Muscle of back (tissue), 11 donors: ENCODE data around the gene CA12. TPM values are rescaled to one million over a fixed set of nuclear protein-coding genes. Genes with fewer than 3 reads are reported as not detected.
"Not testable (repeated sequence)": the region's sequence is repeated elsewhere in the genome, so short reads cannot be mapped to it uniquely, and the experiment has no call there.

Experiments used
- DNase-seq, 3 donors: peaks; one replicate each; pipeline versions ENCODE4 v3.0.0 to v3.0.0-alpha.2; 2013
- polyA plus RNA-seq, 10 donors: library from polyadenylated mRNA; unstranded; fragments of 120-200 nt; gene quantifications; one replicate each; pipeline ENCODE4 v1.2.1, GENCODE V29; 2013; ENCODE audit not compliant: insufficient read length in 10 of 10

The CA12 gene
- polyA plus RNA-seq, 10 donors: 0.39 to 1.9 (median 1.0) TPM

DNA sequence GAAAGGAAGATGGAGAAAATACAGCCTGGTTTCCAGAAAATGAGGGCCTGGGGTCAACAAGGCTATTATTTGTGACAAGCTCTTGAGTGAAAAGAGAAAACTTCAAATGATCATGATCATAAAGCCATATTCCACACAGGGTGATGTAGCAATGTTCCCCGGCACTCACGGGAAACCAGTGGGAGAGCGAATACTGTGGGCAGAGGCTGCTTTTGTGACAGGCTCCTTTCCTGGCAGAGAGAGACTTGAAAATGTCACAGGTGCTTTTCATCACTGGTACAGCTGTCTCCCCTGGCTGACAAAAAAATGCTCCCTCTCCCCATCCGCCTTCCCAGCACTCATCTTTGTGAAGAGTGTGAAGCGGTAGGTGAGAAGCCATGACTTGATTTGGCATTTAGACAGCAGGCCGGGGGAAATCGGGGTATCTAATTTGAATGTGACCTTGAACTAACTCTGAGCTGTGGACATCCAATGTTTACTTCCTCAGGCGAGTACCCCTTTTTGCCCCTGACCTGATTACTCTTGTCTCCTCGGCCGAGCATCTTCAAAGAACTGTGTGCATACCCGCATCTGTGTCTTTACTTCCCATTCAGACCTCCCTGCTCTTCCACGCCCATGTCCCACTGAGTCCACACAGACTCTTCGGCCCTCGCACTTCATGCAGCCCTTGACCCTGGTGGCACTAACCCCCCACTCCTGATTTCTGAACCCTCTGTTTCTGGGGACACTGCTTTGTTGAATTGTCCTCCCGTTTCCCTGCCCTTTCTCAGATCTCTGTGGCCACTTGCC is 23.2 kb downstream of the CA12 start:
- no peak for DNase-seq

DNA sequence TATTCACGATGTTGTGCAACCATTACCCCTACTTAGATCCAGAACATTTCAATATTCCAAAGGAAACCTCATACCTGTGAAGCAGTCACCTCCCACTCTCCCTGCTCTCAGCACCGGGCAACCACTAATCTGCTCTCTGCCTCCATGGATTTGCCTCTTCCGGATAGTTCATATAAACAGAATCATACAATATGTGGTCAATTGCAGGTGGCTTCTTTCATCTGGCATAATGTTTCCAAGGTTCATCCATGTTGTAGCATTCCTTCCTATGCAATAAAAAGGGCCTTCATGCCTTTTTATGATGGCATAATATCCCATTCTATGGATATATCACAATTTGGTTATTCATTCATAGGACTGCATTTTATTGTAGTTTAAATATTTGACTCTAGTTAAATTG is 23.9 kb downstream of the CA12 start:
- no peak for DNase-seq

DNA sequence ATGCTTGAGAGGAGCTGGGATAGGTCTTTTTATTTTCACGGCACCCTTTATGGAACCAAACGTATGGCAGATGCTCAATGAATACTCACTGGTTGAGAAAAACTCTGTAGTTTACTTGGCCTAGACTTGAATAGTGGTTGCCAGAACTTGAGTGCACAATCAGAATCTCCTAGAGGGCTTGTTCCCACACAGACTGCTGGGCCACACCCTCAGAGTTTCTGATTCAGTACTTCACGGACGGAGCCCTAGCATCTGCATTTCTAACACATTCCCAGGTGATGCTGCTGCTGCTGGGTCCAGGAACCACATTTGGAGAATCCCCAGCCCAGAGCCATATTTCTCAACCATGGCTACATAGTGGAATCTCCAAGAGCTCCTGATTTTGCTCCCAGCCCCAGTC is 24.6 kb downstream of the CA12 start:
- no peak for DNase-seq

DNA sequence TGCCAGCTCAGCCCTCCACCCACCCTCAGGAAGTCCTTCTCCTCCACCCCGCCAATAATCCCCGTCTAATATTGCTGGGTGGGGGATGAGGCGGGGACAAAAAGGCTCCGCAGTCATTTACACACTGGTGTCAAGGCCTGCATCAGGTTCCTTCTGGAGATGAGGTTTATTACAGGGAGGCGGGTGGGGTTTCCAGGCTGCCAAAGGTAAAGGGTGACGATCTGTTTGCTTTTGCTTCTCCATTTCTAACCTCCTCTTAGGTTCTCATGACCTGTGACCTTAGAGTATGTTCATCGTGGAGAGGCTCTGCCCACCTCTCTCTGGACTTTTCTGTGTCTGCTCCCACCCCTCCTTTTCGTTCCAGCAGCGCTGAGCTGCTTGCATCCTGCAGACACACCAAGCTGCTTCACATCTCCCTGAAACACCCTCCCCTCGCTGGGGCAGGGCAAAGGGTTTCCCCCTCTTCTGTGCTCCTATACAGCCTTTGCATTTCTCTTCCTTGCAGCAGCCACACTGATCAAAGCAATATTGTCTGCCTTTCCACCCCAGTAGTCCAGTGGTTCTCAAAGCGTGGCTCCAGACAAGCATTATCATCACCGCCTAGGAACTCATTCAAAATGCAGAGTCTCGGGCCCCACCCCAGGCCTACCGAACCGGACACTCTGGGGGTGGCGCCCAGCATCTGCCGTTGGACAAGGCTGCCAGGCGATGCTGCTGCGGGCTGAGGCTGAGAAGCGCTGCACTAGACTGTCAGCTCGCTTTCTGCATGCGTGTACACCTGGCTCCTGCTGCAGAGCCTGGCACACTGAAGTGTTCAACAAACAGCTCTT is 26.6 kb downstream of the CA12 start:
- DNase-seq: no peak

DNA sequence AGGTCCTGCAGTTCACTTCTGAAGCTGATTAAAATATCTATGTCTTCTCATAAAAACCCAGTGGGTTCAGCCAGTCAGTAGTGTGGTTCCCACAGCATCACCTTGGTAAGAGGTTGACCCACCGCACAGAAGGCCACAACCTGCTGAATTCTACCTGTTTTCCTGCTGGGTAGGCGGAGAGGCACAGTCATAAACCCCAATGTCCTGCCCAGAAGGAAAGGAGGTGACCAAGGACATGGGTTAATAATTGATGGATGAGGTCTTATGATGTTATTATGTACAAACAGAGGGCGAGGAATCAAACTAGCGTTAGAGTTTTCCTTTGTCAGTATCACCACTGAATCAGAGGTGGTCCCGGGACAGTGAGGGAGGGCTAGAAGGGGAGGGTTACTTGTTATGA is 27.8 kb downstream of the CA12 start:
- no peak for DNase-seq

DNA sequence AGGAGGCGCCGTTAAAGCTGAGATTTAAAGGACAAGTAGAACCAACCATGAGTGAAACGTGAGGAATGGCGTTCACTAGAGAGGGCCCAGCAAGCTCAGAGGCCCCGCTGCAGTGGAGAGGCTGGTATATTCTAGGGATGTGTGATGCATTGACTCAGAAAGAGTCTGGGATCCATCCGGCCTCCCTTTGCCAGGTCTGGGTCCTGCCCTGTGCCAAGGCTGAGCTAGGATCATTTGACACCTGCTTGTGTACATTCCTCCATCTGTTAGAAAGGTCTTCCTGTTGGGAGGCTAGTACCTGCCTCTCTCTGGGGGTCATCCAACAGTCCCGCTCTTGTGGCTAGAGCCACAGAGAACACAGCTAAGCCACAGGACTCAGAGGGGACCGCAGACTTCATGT is 28.4 kb downstream of the CA12 start:
- DNase-seq: no peak

DNA sequence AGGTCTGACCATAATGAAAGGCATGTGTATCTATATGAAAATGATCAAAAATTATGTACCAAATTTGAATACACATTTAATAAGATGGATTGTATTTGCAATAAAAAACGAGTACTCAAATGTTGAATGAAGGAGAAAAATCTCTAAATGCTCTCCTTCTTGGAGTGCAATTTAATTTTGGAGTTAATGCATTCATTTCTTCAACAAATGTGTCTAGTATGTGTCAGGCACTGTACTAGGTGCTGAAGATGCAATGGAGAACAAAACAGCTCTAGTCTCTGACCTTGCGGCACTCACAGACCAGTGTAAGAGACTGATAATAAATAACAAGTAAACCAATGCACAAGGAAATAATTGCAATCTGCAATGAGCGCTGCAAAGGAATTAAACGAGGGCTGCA is 28.8 kb downstream of the CA12 start:
- no peak for DNase-seq

DNA sequence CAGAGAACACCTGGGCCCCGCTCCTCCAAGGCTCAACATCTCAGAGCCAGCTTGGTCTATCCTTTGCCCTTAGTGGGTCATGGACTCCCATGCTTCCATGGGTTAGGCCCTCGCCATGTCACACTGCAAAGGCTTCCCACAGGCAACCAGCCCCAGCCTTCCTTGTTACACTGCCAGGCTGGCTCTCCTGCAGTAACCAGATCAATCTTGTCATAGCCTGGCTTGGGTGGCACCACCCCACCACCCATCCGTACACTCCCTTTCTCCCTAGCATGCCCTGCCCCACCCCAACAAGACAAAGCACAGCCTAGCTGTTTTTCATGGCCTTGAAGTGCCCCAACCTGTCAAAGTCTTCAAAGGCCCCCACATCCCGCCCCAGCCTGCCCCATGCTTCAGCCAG is 30.5 kb downstream of the CA12 start:
- no peak for DNase-seq

DNA sequence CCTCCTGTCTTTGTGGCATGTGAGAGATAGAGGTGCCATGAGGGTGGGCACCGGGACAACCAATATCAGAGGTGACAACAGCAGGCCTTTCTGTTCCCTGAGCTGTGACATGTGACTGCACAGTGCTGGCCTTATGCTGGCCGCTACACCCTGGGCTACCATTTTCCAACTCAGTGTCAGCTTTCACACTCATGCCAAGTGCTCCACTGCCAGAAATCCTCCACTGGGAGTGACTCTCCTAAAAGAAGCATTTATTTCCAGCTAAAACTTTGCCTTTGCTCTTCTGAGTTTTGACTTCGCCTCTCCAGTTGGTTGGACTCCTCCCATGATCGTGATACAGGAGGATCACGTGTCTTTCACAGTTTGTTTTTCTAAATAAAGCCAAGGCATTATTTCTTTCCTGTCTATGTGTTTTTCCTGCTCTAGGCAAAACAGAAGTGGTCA is 31.4 kb downstream of the CA12 start:
- DNase-seq: peak; percentile 59 to 92 (median 86)

DNA sequence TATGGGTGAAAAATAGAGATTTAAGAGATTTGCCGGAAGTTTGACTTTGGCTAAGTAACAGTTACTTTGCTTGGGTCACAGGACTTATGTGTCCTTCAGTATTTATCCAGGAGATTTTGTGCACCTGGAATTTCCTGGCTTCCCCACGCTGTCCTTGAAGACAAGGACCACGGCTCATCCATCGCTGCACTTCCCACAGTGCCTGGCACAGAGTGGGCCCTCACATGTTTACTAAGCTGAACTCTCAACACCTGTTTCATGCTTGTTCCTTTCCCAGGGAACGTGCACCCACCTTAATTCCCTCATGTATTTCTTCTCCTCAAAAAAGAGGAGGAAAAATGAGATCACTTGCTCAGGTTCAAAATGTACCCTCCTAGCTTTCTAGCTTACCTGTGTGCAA is 32.0 kb downstream of the CA12 start:
- DNase-seq: no peak

DNA sequence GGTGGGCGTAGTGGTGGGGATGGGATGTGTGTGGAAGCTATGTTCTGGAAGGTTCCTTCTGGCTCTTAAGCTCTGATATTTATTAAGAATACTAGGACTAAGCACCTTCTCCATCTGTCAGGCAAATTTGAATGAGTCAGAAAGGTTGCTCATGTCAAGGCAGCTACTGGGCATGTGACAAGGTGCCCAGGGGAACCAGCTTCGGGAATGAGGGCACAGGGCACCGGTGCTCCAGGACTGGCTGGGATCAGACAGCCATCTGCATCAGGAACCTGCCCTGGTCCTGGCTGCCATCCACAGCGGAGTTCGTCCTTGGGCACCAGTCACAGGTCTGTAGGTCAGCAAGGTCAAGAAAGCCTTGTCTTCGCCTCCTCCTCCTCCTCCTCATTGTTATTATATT is 32.5 kb downstream of the CA12 start:
- no peak for DNase-seq

DNA sequence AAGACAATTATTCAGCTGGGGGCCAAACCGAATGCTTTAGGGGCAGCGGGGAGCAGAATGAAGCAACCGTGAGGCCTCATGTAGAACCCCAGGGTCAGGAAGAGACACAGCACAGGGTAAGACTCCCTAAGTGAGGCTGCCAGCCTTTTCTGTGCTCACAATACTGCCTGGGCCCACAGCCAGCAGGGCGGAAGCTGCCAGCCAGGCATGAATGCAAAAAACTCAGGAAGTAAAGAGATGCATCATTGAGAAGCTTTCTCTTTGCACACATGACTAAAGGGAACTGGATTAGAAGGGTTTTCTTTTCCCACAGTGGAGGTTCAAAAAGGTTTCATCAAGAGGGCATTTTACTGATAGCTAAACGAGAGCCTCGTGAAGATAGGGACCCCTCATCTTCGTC is 33.3 kb downstream of the CA12 start:
- peak in 2 of 3 donors; percentile 37 to 70 for DNase-seq

DNA sequence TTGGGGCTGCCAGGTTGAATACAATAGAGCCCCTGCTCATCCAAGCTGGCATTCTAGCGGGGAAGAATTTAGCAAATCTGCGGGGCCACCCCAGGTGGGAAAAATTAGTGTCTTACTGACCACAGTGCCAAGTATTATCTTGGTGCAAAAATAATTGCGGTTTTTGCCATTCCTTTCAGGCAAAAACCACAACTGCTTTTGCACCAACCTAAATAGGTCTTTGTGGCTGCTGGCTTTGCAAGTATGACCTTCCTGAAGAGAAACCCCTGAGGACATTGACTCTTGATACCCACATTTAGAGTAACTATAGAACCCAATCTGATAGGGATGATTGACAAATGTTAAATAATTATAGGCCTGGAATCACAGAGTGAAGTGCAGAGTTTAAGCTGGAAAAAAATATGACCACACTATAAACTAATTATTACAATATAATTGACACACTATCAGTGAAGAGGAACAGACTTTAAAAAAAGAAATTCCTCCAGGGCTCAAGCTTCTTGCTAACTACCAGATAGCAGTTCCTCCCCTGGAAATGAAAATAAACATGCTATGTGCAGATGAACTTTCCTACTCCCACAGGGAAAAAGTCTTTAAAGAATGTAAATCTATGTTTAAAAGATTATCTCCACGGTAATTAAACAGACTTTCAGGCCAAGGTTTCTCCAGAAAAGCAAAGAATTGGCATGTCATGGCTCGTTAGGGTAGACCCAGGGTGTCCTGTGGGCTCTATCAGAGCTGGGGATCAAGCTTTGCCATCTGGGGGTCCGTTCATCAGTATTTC is 34.4 kb downstream of the CA12 start:
- DNase-seq: no peak

DNA sequence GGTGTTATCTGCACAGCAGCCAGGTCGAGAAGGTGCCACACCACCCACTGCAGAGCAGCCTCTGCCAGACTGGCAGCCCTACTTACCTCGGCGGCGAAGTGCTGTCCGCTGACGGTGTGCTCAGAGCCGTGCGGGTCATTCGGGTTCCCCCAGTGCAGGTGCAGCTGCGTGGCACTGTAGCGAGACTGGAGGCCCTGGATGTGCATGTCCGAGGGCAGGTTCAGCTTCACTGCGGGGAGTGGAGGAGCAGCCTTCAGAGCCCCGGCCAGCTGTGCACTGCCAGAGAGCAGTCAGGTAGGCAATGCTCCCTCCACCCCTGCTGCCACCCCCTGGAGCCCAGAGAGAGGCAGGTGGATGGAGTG is 36.3 kb downstream of the CA12 start:
- no peak for DNase-seq

DNA sequence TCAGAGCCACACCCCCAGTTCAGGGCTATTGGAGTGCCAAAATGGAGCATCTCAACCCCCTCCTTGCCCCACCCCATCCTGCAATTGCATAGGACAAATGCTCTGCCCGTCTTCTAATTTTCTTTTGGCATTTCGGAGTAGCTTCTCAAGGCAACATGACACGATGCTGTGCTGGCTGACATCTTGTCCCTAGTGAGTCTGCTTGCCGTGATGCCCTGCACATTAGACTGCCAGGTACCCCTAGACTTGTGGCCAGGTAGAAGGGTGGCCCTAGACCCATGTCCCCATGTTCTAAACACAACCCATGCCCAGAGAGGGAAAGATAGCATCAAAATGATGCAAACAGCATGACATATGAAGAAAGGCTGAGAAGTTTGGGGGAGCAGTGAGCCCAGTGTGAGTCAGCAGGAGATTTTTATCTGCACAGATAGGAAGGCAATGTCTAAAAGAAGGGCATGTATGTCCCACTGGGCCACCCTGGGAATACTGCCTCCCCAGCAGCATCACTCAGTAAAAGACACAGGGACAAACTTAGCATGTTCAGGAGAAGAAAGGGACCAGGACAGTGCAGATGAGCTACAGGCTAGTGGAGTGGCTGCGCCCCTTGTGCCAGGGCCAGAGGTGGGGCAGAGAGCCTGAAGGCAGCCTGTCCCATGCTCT is 36.8 kb downstream of the CA12 start:
- no peak for DNase-seq

DNA sequence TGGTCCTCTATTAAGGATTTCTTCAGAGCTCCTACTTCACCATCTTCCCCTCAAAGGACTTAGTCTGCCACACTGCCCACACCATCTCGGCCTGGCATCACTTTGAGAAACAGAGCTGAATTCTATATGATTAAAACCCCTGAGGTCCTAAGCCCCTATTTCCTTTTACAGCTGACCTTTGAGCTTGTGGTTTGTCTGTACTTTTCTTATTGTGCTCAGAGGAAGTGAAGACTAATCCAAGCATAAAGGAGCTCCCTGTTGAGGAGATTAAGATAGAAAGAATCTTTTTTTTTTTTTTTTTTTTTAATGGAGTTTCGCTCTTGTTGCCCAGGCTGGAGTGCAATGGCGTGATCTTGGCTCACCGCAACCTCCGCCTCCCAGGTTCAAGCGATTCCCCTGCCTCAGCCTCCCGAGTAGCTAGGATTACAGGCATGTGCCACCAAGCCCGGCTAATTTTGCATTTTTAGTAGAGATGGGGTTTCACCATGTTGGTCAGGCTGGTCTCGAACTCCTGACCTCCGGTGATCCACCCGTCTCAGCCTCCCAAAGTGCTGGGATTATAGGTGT is 38.6 kb downstream of the CA12 start:
- DNase-seq: not testable (repeated sequence)

DNA sequence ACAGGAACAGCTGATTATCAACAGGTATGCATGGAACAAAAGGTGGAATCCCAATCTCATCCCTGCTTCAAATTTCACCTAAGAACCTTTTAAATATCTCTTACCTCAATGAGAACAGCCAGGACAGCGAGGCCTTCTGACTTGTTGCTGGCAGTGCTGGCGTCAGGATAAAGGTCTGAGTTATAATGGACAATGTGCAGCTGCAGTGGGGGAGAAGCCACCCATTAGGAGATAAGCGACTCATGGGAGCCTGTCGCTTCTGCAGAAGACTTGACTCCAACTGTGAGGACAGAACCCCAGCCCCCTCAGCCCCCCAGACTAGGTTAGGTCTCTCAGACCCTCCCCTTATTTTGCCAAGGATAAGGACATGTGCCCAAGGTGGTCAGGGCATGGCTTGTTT is 39.7 kb downstream of the CA12 start:
- DNase-seq: no peak

DNA sequence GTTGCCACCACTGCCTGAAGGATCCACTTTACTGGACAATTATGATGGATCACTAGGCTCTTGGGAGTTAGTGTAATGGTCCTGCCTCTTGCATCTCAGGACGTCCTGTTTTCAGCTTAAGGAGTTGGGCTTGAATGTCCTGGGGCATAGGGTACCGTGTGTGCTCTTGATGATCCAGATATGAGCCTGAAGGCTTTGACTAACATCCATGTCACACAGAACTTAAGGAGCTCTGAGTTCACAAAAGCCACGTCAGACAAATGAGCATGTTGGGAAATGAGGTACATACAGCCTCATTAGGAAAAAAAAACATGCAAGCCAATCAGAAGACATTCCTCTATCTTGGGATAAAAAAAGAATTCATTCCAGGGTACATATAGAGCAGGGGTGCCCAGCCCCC is 40.8 kb downstream of the CA12 start:
- DNase-seq: no peak

DNA sequence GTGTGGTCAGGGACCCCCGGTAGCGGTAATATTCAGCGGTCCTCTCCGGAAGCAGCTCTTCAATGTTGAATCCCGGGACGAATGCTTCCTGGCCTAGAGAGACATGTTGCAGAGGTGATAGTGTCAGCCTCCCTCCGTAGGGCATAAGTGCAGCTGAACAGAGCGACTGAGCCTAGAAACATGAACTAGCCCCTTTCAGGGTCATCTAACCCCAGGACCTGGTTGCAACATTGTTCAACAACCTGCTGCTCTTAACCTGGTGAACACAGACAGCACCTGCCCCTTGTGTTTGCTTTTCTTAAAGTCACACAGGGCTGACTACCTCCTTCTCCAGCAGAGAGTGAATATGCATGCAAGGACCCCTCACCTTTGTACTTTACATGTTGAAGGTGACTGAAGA is 41.3 kb downstream of the CA12 start:
- no peak for DNase-seq

DNA sequence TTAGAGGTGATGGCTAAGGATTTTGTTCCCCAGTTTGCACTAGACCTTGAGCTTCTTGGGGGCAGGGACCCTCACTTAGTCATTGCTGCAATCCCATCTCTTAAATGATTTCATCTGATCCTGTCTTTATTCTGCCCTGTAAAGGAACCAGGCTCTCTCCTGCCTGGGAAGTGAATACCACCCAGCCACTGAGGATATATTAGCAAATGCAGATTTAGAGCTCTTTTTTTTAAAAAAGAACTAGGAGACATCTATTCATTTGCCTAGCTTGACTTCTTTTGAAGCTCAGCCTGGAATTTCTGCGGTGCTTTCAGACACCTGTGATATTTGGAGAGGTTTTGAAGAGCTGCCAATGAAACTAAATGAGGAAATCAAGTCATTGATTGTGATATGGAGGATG is 41.8 kb downstream of the CA12 start:
- DNase-seq: no peak

DNA sequence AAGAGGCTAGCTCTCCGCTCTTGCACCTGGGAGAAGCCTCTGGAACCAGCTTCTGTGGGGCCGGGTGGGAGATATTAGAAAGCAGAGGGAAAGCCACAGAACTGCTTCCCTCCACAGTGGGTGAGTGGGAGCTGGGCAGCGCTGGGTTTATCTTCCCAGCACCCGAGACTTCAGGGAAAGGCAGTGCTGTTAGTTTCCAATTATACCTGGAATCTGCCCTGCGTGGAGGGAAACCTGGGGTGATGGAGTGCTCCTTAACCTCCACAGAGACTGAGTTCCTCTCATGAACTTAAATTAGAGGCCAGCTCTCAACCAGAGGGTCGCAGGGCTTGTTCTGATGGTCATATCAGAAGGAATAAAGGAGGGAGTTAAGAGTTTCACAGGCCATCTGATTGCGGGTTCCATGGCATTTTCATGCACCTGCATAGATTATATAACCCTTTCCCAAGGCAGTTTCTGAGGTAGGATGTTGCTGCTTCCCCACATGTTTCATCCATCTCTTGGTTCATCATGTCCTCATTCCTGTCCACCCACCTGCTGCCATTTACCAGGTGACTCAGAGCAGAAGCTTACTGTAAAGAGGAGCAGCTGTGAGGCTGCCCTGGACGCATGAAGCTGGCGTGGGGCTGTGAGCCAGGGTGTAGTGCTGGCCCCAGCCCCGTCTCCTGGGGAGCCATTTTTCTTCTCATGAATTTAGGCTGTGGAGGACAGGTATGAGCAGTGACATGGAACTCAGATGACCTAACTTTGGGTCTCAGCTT is 42.5 kb downstream of the CA12 start:
- no peak for DNase-seq
